Measurements from ENCODE around the gene ARCN1. TPM values are rescaled to one million over a fixed set of nuclear protein-coding genes. Genes with fewer than 3 reads are reported as not detected.
A peak's percentile ranks its signal among the peaks of the same experiment; 100 is the strongest.

Gene ARCN1
- polyA plus RNA-seq, 4 donors: 79.7 to 143 (median 114) TPM

DNA sequence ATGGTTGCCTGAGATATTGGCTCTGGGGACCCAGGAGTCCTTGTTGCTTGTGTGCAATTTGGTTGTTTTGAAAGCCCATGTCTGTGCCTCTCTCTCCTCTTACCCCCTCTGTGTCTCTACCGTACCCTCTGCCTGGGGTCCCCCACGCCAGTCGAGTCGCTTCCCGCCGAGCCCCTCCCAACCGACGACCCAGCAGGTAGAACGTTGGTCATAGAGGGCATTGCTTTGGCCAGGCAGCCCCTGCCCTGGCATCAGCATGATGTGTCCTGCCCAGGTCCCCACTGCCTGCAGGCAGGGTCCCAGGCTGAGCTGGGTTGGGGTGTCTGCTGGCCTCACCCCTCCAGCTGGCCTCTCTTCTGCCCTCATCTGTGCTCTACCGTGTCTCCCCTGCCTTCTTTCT is 72.3 kb downstream of the ARCN1 start:
- Histone ChIP-seq H3K4me1 (ENCODE audit: control insufficient read depth in 3 of 3, insufficient read depth in 2 of 3, low read depth in 1 of 3, low read length in 2 of 3) (peaks cover 0 to 34% (median 7%) of the 10 kb centered on the region in 3 donors), H3K9me3 (ENCODE audit: control insufficient read depth in 2 of 2, insufficient read depth in 1 of 2, low read depth in 1 of 2, low read length in 1 of 2) (no peaks in the 10 kb centered on the region), H3K27ac (ENCODE audit: low read depth in 1 of 3, low read length in 2 of 3) (no peak overlapping the region), H3K4me3 (ENCODE audit: low read depth in 1 of 3, low read length in 3 of 3) (no peak overlapping the region), H3K27me3 (ENCODE audit: control insufficient read depth in 3 of 3, insufficient read depth in 3 of 3, low read length in 3 of 3) (no peaks in the 10 kb centered on the region), H3K36me3 (ENCODE audit: control insufficient read depth in 3 of 3, insufficient read depth in 2 of 3, low read depth in 1 of 3, low read length in 3 of 3) (peaks cover 0 to 67% (median 0%) of the 10 kb centered on the region in 3 donors)
- WGBS, 3 donors: 91 to 96% (median 94%) methylated on average over 10 of the region's 10 CpGs
- DNase-seq (no peak), FAIRE-seq (no peak)

DNA sequence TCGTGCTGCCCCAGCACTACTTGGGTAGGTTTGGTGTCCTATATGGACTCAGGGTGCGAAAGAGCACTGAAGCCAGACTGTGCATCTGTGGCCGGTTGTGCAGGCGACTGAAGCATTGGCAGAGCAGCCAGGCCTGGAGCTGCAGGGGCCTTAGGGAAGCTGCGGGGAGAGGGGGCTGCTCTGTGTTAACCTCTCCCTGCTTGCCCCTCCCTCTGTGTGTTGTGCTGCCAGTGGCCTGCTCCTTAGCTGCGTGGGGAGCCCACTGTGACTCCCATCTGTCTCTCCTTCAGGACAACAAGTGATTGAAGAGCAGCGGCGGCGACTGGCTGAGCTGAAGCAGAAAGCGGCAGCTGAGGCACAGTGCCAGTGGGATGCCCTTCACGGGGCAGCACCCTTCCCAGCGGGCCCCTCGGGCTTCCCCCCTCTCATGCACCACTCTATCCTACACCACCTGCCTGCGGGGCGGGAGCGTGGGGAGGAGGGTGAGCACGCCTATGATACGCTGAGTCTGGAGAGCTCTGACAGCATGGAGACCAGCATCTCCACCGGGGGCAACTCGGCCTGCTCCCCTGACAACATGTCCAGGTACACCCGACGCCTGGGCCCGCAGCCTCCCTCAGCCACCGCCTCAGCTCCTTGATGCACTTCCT is 73.0 kb downstream of the ARCN1 start:
- Histone ChIP-seq H3K27me3 (ENCODE audit: control insufficient read depth in 3 of 3, insufficient read depth in 3 of 3, low read length in 3 of 3) (no peaks in the 10 kb centered on the region), H3K36me3 (ENCODE audit: control insufficient read depth in 3 of 3, insufficient read depth in 2 of 3, low read depth in 1 of 3, low read length in 3 of 3) (peaks cover 0 to 68% (median 0%) of the 10 kb centered on the region in 3 donors), H3K9me3 (ENCODE audit: control insufficient read depth in 2 of 2, insufficient read depth in 1 of 2, low read depth in 1 of 2, low read length in 1 of 2) (no peaks in the 10 kb centered on the region), H3K27ac (ENCODE audit: low read depth in 1 of 3, low read length in 2 of 3) (no peak overlapping the region), H3K4me3 (ENCODE audit: low read depth in 1 of 3, low read length in 3 of 3) (no peak overlapping the region), H3K4me1 (ENCODE audit: control insufficient read depth in 3 of 3, insufficient read depth in 2 of 3, low read depth in 1 of 3, low read length in 2 of 3) (peaks cover 0 to 41% (median 9%) of the 10 kb centered on the region in 3 donors)
- 93 to 96% (median 94%) methylated on average over 23 to 24 of the region's 24 CpGs for WGBS, 3 donors
- FAIRE-seq (no peak), DNase-seq (no peak)

DNA sequence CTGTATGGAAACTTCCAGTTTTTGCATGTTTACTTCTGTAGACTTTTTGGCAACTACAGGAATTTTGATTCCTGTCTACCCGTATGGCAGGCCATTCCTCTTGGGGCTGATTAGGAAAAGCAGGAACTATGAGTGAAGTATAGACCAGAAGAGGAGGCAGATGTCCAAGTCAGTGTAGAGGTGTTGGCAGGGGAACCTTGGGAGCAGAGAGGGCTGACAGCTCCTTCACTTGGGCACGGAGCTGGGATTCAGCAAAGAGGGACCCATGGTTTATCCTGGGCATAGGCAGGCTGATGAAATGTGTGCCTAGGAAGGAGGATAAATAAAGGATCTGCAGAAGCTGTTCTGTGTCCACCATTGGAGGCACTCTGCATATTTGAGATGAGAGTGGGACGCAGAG is 74.2 kb downstream of the ARCN1 start:
- no peak for DNase-seq
- H3K36me3 ChIP-seq (ENCODE audit: control insufficient read depth in 3 of 3, insufficient read depth in 2 of 3, low read depth in 1 of 3, low read length in 3 of 3): peaks cover 0 to 70% (median 0%) of the 10 kb centered on the region in 3 donors
- no peak overlapping the region for H3K27ac ChIP-seq (ENCODE audit: low read depth in 1 of 3, low read length in 2 of 3)
- H3K27me3 ChIP-seq (ENCODE audit: control insufficient read depth in 3 of 3, insufficient read depth in 3 of 3, low read length in 3 of 3): no peaks in the 10 kb centered on the region
- H3K9me3 ChIP-seq (ENCODE audit: control insufficient read depth in 2 of 2, insufficient read depth in 1 of 2, low read depth in 1 of 2, low read length in 1 of 2): no peaks in the 10 kb centered on the region
- H3K4me1 ChIP-seq (ENCODE audit: control insufficient read depth in 3 of 3, insufficient read depth in 2 of 3, low read depth in 1 of 3, low read length in 2 of 3): peaks cover 0 to 35% (median 11%) of the 10 kb centered on the region in 3 donors
- WGBS, 3 donors: 70 to 81% (median 76%) methylated on average over 3 of the region's 3 CpGs
- FAIRE-seq: no peak
- no peak overlapping the region for H3K4me3 ChIP-seq (ENCODE audit: low read depth in 1 of 3, low read length in 3 of 3)

- FAIRE-seq (no peak), DNase-seq (no peak)
- no peak overlapping the region for H3K27ac ChIP-seq (ENCODE audit: low read depth in 1 of 3, low read length in 2 of 3)
- WGBS, 3 donors: 71 to 94% (median 91%) methylated on average over 5 of the region's 5 CpGs
- H3K9me3 ChIP-seq (ENCODE audit: control insufficient read depth in 2 of 2, insufficient read depth in 1 of 2, low read depth in 1 of 2, low read length in 1 of 2): no peaks in the 10 kb centered on the region
- H3K27me3 ChIP-seq (ENCODE audit: control insufficient read depth in 3 of 3, insufficient read depth in 3 of 3, low read length in 3 of 3): no peaks in the 10 kb centered on the region
- H3K4me1 ChIP-seq (ENCODE audit: control insufficient read depth in 3 of 3, insufficient read depth in 2 of 3, low read depth in 1 of 3, low read length in 2 of 3): peaks cover 0 to 16% (median 6%) of the 10 kb centered on the region in 3 donors
- H3K4me3 ChIP-seq (ENCODE audit: low read depth in 1 of 3, low read length in 3 of 3): no peak overlapping the region
- H3K36me3 ChIP-seq (ENCODE audit: control insufficient read depth in 3 of 3, insufficient read depth in 2 of 3, low read depth in 1 of 3, low read length in 3 of 3): peaks cover 0 to 70% (median 0%) of the 10 kb centered on the region in 3 donors
Observed at GRCh38 chr11:118648291-118648690, 76.1 kb downstream of the ARCN1 start.

DNA sequence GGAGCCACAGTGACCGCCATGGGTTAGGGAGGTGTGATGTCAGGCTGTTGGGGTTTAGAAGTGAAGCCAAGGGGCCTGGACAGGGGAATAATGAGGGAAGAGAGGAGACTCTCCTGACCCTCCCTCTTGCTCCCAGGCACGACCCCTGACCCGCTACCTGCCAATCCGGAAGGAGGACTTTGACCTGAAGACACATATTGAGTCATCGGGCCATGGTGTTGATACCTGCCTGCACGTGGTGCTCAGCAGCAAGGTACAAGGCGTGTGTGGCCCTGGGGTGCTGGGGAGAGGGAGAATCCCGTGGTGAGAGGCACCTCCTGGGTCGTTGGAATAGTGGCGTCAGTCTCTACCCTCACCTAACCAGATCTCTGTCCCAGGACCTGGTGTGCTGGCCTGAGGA is 77.7 kb downstream of the ARCN1 start:
- DNase-seq (peak; percentile 80 to 83), FAIRE-seq (no peak)
- no peak overlapping the region for H3K4me3 ChIP-seq (ENCODE audit: low read depth in 1 of 3, low read length in 3 of 3)
- H3K36me3 ChIP-seq (ENCODE audit: control insufficient read depth in 3 of 3, insufficient read depth in 2 of 3, low read depth in 1 of 3, low read length in 3 of 3): peaks cover 0 to 57% (median 0%) of the 10 kb centered on the region in 3 donors
- H3K4me1 ChIP-seq (ENCODE audit: control insufficient read depth in 3 of 3, insufficient read depth in 2 of 3, low read depth in 1 of 3, low read length in 2 of 3): peaks cover 0 to 13% (median 6%) of the 10 kb centered on the region in 3 donors
- no peaks in the 10 kb centered on the region for H3K27me3 ChIP-seq (ENCODE audit: control insufficient read depth in 3 of 3, insufficient read depth in 3 of 3, low read length in 3 of 3)
- WGBS, 3 donors: 34 to 72% (median 54%) methylated on average over 10 of the region's 10 CpGs
- H3K27ac ChIP-seq (ENCODE audit: low read depth in 1 of 3, low read length in 2 of 3): no peak overlapping the region
- no peaks in the 10 kb centered on the region for H3K9me3 ChIP-seq (ENCODE audit: control insufficient read depth in 2 of 2, insufficient read depth in 1 of 2, low read depth in 1 of 2, low read length in 1 of 2)

- no peaks in the 10 kb centered on the region for H3K27me3 ChIP-seq (ENCODE audit: control insufficient read depth in 3 of 3, insufficient read depth in 3 of 3, low read length in 3 of 3)
- DNase-seq (no peak), FAIRE-seq (no peak)
- H3K4me3 ChIP-seq (ENCODE audit: low read depth in 1 of 3, low read length in 3 of 3): no peak overlapping the region
- H3K36me3 ChIP-seq (ENCODE audit: control insufficient read depth in 3 of 3, insufficient read depth in 2 of 3, low read depth in 1 of 3, low read length in 3 of 3): peaks cover 0 to 54% (median 0%) of the 10 kb centered on the region in 3 donors
- WGBS, 3 donors: 94 to 98% (median 96%) methylated on average over 8 of the region's 8 CpGs
- peaks cover 0 to 13% (median 6%) of the 10 kb centered on the region in 3 donors for H3K4me1 ChIP-seq (ENCODE audit: control insufficient read depth in 3 of 3, insufficient read depth in 2 of 3, low read depth in 1 of 3, low read length in 2 of 3)
- no peak overlapping the region for H3K27ac ChIP-seq (ENCODE audit: low read depth in 1 of 3, low read length in 2 of 3)
- H3K9me3 ChIP-seq (ENCODE audit: control insufficient read depth in 2 of 2, insufficient read depth in 1 of 2, low read depth in 1 of 2, low read length in 1 of 2): no peaks in the 10 kb centered on the region
Observed at GRCh38 chr11:118650366-118650765, 78.2 kb downstream of the ARCN1 start.

DNA sequence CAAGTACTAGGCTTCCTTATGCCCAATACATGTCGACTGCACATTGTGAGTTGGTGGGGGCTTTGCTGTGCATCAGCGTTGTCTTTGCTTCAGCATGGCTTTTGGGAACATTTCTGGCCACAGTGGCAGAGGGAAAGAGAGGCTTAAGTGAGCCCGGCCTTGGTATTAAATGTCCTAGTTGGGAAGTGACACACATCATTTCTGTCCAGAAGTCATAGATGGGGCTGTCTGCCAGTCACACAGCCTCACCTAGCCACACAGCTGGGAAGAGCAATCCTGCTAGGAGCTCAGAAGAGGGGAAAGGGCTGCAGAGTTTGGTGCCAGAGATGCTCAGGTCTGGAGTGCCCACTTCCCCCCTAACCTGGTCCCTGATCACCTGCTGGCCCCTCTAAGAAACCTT is 79.6 kb downstream of the ARCN1 start:
- FAIRE-seq (no peak), DNase-seq (no peak)
- Histone ChIP-seq H3K4me3 (ENCODE audit: low read depth in 1 of 3, low read length in 3 of 3) (no peak overlapping the region), H3K27me3 (ENCODE audit: control insufficient read depth in 3 of 3, insufficient read depth in 3 of 3, low read length in 3 of 3) (no peaks in the 10 kb centered on the region), H3K36me3 (ENCODE audit: control insufficient read depth in 3 of 3, insufficient read depth in 2 of 3, low read depth in 1 of 3, low read length in 3 of 3) (peaks cover 0 to 61% (median 0%) of the 10 kb centered on the region in 3 donors), H3K4me1 (ENCODE audit: control insufficient read depth in 3 of 3, insufficient read depth in 2 of 3, low read depth in 1 of 3, low read length in 2 of 3) (peaks cover 0 to 13% (median 6%) of the 10 kb centered on the region in 3 donors), H3K27ac (ENCODE audit: low read depth in 1 of 3, low read length in 2 of 3) (no peak overlapping the region), H3K9me3 (ENCODE audit: control insufficient read depth in 2 of 2, insufficient read depth in 1 of 2, low read depth in 1 of 2, low read length in 1 of 2) (no peaks in the 10 kb centered on the region)
- 90 to 93% (median 91%) methylated on average over 3 of the region's 3 CpGs for WGBS, 3 donors
